Astrocyte of the spinal cord (primary cell): ENCODE results near the gene CHST12.

ENCODE experiments used
- DNase-seq: peaks from one replicate; pipeline ENCODE4 v3.0.0; 2011; ENCODE audit warnings: low read depth, low spot score
- H3K4me3 ChIP-seq: 2 replicates; pipeline ENCODE4 v1.5.1; 2011; ENCODE audit warnings: low read depth, mild to moderate bottlenecking, low read length, moderate library complexity
- CTCF ChIP-seq: IDR thresholded peaks from 2 replicates; pipeline ENCODE4 v1.5.1; 2012; ENCODE audit warnings: low read depth, mild to moderate bottlenecking, low read length, inconsistent platforms
- in situ Hi-C: cut with HindIII; loops from 2 replicates; pipeline ENCODE4 v1.10.0; 2017; ENCODE audit warnings: low sequenced_read_pairs

Gene CHST12

GRCh38 chr7:2435146-2435545 lies 31.7 kb downstream of the CHST12 start:
- DNase-seq, result no peak
- TF ChIP-seq CTCF, result no peak
- in situ Hi-C loops, result no loop called here
- H3K4me3 ChIP-seq, result no peak overlapping the region

- H3K4me3 ChIP-seq, result no peak overlapping the region
- no peak for TF ChIP-seq CTCF
- DNase-seq, result no peak
- in situ Hi-C loops, result no loop called here
Observed at GRCh38 chr7:2436341-2437104, 33.1 kb downstream of the CHST12 start.

- no peak overlapping the region for H3K4me3 ChIP-seq
- in situ Hi-C loops, result no loop called here
- TF ChIP-seq CTCF, result no peak
- DNase-seq, result no peak
Observed at GRCh38 chr7:2437136-2437535, 33.7 kb downstream of the CHST12 start.

GRCh38 chr7:2437537-2438148 lies 34.2 kb downstream of the CHST12 start:
- in situ Hi-C loops, result no loop called here
- no peak for DNase-seq
- no peak overlapping the region for H3K4me3 ChIP-seq
- TF ChIP-seq CTCF, result no peak

GRCh38 chr7:2438186-2438585 lies 34.8 kb downstream of the CHST12 start:
- in situ Hi-C loops, result no loop called here
- no peak overlapping the region for H3K4me3 ChIP-seq
- no peak for TF ChIP-seq CTCF
- no peak for DNase-seq

- no peak for DNase-seq
- TF ChIP-seq CTCF, result no peak
- in situ Hi-C loops, result no loop called here
- H3K4me3 ChIP-seq, result no peak overlapping the region
Observed at GRCh38 chr7:2438775-2439174, 35.4 kb downstream of the CHST12 start.
